SK-N-SH treated with all-trans-retinoic acid at 6 μM for 48 hours (cell line): ENCODE results near the gene AP1B1.

Experiments
- ARNTL ChIP-seq: fragments of 450-650 bp; formaldehyde crosslinking; IDR thresholded peaks from 2 replicates; pipeline ENCODE4 v1.5.0; 2020; ENCODE audit warnings: low read depth, mild to moderate bottlenecking, moderate library complexity, borderline replicate concordance
- CSDC2 ChIP-seq: fragments of 250-450 bp; sonication (Bioruptor Pico); IDR thresholded peaks from 2 replicates; pipeline ENCODE4 v1.5.0; 2020; ENCODE audit warnings: mild to moderate bottlenecking, moderate library complexity
- RARB ChIP-seq: fragments of 250-450 bp; sonication (Bioruptor Pico); IDR thresholded peaks from 2 replicates; pipeline ENCODE4 v1.8.0; 2021; ENCODE audit warnings: mild to moderate bottlenecking, moderate library complexity
- SNAI2 ChIP-seq: fragments of 250-450 bp; sonication (Bioruptor Pico); IDR thresholded peaks from 2 replicates; pipeline ENCODE4 v1.5.0; 2020; ENCODE audit warnings: mild to moderate bottlenecking, moderate library complexity
- TOX ChIP-seq: fragments of 250-450 bp; sonication (Bioruptor Pico); IDR thresholded peaks from 2 replicates; pipeline ENCODE4 v1.8.0; 2021; ENCODE audit warnings: mild to moderate bottlenecking, moderate library complexity, borderline replicate concordance
- ZFP3 ChIP-seq: fragments of 250-450 bp; sonication (Bioruptor Pico); IDR thresholded peaks from 2 replicates; pipeline ENCODE4 v1.5.0; 2020; ENCODE audit warnings: mild to moderate bottlenecking, moderate library complexity
- TF ChIP-seq, protein P1 (sequence below): fragments of 250-450 bp; sonication (Bioruptor Pico); IDR thresholded peaks from 2 replicates; pipeline ENCODE4 v1.5.1; 2020; ENCODE audit warnings: low read depth, mild to moderate bottlenecking, moderate library complexity
- TF ChIP-seq, protein P2 (sequence below): fragments of 250-450 bp; sonication (Bioruptor Pico); IDR thresholded peaks from 2 replicates; pipeline ENCODE4 v1.8.0; 2021; ENCODE audit warnings: low read depth, mild to moderate bottlenecking, moderate library complexity, borderline replicate concordance

DNA sequence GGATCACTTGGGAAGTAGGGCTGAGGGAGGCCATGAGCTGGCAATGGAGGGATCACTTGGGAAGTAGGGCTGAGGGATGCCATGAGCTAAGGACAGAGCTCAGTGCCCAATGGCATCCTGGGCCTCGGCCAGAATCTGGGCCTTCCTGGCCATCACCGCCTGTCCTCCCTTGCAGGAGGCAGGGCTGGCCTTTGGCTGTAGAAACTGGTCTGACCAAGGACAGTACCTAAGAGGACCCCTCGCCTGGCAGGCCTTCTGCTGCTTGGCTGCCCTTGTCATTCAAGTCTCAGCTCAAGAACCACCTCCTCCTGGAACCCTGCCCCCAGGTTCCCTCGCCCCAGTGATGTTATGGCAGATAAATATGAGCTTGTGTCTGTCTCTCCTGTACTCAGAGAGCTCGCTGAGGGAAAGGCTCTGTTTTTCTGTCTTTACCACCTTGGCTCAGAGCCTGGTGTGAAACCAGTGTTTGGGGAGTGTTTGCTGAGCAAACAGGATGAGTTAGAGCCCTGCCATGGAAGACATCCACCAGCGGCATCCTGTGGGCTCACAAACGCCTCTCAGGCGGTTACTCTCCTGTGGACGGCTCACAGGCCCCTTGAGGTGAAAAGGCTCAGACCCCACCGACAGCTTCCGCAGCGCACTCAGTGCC, 53.5 kb downstream of the AP1B1 start:
- TF ChIP-seq ARNTL: no peak
- TF ChIP-seq CSDC2: no peak
- TF ChIP-seq, protein P1, sequence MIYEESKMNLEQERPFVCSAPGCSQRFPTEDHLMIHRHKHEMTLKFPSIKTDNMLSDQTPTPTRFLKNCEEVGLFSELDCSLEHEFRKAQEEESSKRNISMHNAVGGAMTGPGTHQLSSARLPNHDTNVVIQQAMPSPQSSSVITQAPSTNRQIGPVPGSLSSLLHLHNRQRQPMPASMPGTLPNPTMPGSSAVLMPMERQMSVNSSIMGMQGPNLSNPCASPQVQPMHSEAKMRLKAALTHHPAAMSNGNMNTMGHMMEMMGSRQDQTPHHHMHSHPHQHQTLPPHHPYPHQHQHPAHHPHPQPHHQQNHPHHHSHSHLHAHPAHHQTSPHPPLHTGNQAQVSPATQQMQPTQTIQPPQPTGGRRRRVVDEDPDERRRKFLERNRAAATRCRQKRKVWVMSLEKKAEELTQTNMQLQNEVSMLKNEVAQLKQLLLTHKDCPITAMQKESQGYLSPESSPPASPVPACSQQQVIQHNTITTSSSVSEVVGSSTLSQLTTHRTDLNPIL (CRISPR knock-in tag): no peak
- TF ChIP-seq SNAI2 (CRISPR knock-in tag): no peak
- TF ChIP-seq TOX: no peak
- no peak for TF ChIP-seq ZFP3 (CRISPR knock-in tag)
- no peak for TF ChIP-seq RARB (CRISPR knock-in tag)
- TF ChIP-seq, protein P2, sequence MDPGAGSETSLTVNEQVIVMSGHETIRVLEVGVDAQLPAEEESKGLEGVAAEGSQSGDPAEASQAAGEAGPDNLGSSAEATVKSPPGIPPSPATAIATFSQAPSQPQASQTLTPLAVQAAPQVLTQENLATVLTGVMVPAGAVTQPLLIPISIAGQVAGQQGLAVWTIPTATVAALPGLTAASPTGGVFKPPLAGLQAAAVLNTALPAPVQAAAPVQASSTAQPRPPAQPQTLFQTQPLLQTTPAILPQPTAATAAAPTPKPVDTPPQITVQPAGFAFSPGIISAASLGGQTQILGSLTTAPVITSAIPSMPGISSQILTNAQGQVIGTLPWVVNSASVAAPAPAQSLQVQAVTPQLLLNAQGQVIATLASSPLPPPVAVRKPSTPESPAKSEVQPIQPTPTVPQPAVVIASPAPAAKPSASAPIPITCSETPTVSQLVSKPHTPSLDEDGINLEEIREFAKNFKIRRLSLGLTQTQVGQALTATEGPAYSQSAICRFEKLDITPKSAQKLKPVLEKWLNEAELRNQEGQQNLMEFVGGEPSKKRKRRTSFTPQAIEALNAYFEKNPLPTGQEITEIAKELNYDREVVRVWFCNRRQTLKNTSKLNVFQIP (CRISPR knock-in tag): no peak
